GM12878 (cell line): ENCODE data around the gene BOD1L1. TPM values are rescaled to one million over a fixed set of nuclear protein-coding genes. Genes with fewer than 3 reads are reported as not detected.

Experiments
- EED ChIP-seq: sonication (generic); IDR thresholded peaks from 2 replicates; pipeline ENCODE4 v1.6.1; 2016; ENCODE audit warnings: antibody characterized with exemption, low read depth
- ETV6 ChIP-seq, 2 experiments: fragments of 450-650 bp in 1 of 2; IDR thresholded peaks in 1 of 2; conservative IDR thresholded peaks in 1 of 2; 2 replicates each; pipeline ENCODE4 v1.6.1; 2014; ENCODE audit warnings: antibody characterized with exemption in 1 of 2, borderline replicate concordance in 1 of 2, low read depth in 1 of 2, mild to moderate bottlenecking in 1 of 2, moderate library complexity in 1 of 2
- HSF1 ChIP-seq: fragments of 150-350 bp; IDR thresholded peaks from 2 replicates; pipeline ENCODE4 v1.6.1; 2014; ENCODE audit warnings: mild to moderate bottlenecking, low read depth, low read length
- NFYA ChIP-seq: IDR thresholded peaks from 2 replicates; pipeline ENCODE4 v1.6.1; 2011; ENCODE audit warnings: low read depth, mild to moderate bottlenecking, low read length, improper control_type of control experiment, borderline replicate concordance
- PAX8 ChIP-seq: fragments of 450-650 bp; IDR thresholded peaks from 2 replicates; pipeline ENCODE4 v1.6.1; 2017; ENCODE audit warnings: mild to moderate bottlenecking, moderate library complexity
- POLR2AphosphoS2 ChIP-seq: IDR thresholded peaks from 2 replicates; pipeline ENCODE4 v1.6.1; 2011; ENCODE audit warnings: low read depth, mild to moderate bottlenecking, low read length, improper control_type of control experiment, moderate library complexity
- POLR2AphosphoS5 ChIP-seq: IDR thresholded peaks from 2 replicates; pipeline ENCODE4 v1.6.1; 2011; ENCODE audit warnings: mild to moderate bottlenecking, low read length, inconsistent platforms
- RAD21 ChIP-seq: IDR thresholded peaks from 2 replicates; pipeline ENCODE4 v1.6.1; 2011; ENCODE audit warnings: mild to moderate bottlenecking, low read depth, low read length, moderate library complexity; ENCODE audit not compliant: insufficient read depth
- SREBF2 ChIP-seq: IDR thresholded peaks from 2 replicates; pipeline ENCODE4 v1.6.1; 2012; ENCODE audit warnings: mild to moderate bottlenecking, low read length
- polyA plus RNA-seq, 11 experiments: library from polyadenylated mRNA; depleted of rRNA in 4 of 11; unstranded in 6 of 11; stranded (reverse) in 5 of 11; fragments of >200 nt; fragmentation: Nextera tagmentation in 4 of 11; fragmentation: Illumina TruSeq in 1 of 11; extraction: Ambion mirVana in 4 of 11; extraction: Trizol in 1 of 11; gene quantifications; 1 replicate in 1 of 11; 2 replicates in 10 of 11; pipeline versions ENCODE4 v1.2.1 to v1.2.3, GENCODE V29; 2011 to 2016; ENCODE audit warnings: inconsistent platforms in 2 of 11, missing spikeins in 2 of 11, low read depth in 1 of 11
- total RNA-seq, 4 experiments: library from RNA; depleted of rRNA in 3 of 4; stranded (reverse); fragments of >200 nt in 3 of 4; fragmentation: Illumina TruSeq in 1 of 4; extraction: Trizol in 1 of 4; gene quantifications; 2 replicates each; pipeline versions ENCODE4 v1.2.1 to v1.2.3, GENCODE V29; 2013 to 2021
- TF ChIP-seq, protein P1 (sequence below): fragments of 150-350 bp; IDR thresholded peaks from 2 replicates; pipeline ENCODE4 v1.6.1; 2016; ENCODE audit warnings: low read depth, low read length
- TF ChIP-seq, protein P2 (sequence below): fragments of 450-650 bp; formaldehyde crosslinking; IDR thresholded peaks from 2 replicates; pipeline ENCODE4 v1.4.0; 2020; ENCODE audit warnings: mild to moderate bottlenecking, moderate library complexity
- TF ChIP-seq, protein P3 (sequence below): fragments of 450-650 bp; IDR thresholded peaks from 2 replicates; pipeline ENCODE4 v1.6.1; 2017; ENCODE audit warnings: antibody characterized with exemption, mild to moderate bottlenecking, moderate library complexity
- TF ChIP-seq, protein P4 (sequence below): fragments of 450-650 bp; IDR thresholded peaks from 2 replicates; pipeline ENCODE4 v1.6.1; 2018; ENCODE audit warnings: mild to moderate bottlenecking, low read depth, moderate library complexity; ENCODE audit not compliant: partially characterized antibody

BOD1L1 gene
- total and polyA plus RNA-seq, 10 of the 15 experiments (the other 5 are each of a cell fraction or from before 2014, with no cell fraction given), result 6.8 to 41.6 (median 24.3) TPM

DNA sequence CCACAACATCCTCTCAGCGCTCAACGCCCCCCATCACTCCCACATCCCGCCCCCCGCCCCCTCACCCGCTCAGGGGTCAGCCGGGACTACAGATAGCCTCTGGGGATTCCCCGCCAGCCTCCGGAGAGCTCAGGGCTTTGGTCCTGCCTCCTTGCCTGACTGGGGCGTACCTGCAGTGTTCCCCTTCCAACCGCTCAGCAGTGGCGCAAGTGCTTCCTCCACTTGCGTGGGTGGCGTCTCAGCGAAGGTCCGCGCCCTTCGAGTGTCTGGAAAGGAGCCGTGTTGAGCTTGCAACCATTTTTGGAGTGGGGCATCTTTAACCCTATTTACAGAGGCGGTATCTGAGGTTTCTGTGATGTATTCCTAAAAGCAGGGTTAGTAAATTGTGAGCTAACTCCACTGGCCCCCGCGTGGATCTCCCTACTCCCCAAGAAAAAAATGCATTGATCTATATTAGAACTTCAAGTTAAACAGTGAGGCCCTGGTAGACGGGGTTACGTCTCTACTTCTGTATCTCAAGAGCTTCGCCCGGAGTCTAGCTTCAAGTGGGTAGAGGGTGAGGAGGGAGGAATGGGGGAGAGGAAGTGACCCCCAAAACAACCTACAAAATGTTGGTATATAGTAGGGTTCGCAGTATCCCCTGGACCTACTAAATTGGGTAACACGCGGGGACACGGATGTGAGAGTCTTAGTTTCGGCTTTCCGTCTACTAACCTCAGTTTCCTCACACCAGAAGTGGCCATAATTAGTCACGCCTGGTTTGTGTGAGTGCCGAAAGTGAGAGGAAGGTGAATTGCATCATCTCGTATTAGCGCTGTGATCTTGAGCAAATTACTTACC lies 99.3 kb downstream of the BOD1L1 start (continued):
- TF ChIP-seq, protein P1, sequence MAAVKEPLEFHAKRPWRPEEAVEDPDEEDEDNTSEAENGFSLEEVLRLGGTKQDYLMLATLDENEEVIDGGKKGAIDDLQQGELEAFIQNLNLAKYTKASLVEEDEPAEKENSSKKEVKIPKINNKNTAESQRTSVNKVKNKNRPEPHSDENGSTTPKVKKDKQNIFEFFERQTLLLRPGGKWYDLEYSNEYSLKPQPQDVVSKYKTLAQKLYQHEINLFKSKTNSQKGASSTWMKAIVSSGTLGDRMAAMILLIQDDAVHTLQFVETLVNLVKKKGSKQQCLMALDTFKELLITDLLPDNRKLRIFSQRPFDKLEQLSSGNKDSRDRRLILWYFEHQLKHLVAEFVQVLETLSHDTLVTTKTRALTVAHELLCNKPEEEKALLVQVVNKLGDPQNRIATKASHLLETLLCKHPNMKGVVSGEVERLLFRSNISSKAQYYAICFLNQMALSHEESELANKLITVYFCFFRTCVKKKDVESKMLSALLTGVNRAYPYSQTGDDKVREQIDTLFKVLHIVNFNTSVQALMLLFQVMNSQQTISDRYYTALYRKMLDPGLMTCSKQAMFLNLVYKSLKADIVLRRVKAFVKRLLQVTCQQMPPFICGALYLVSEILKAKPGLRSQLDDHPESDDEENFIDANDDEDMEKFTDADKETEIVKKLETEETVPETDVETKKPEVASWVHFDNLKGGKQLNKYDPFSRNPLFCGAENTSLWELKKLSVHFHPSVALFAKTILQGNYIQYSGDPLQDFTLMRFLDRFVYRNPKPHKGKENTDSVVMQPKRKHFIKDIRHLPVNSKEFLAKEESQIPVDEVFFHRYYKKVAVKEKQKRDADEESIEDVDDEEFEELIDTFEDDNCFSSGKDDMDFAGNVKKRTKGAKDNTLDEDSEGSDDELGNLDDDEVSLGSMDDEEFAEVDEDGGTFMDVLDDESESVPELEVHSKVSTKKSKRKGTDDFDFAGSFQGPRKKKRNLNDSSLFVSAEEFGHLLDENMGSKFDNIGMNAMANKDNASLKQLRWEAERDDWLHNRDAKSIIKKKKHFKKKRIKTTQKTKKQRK, result no peak
- TF ChIP-seq HSF1 (no peak), RAD21 (no peak), NFYA (no peak), POLR2AphosphoS2 (no peak), POLR2AphosphoS5 (no peak), PAX8 (no peak), SREBF2 (no peak), EED (no peak), ETV6 (conservative IDR thresholded peaks at IDR 0.05 in 1 of 2, IDR thresholded peaks at IDR 0.05 in 1 of 2; ENCODE audit: borderline replicate concordance in 1 of 2, low read depth in 1 of 2) (peak in 1 of 2 experiments; percentile 85; a peak in 2 of 4 replicates)
- TF ChIP-seq, protein P2, sequence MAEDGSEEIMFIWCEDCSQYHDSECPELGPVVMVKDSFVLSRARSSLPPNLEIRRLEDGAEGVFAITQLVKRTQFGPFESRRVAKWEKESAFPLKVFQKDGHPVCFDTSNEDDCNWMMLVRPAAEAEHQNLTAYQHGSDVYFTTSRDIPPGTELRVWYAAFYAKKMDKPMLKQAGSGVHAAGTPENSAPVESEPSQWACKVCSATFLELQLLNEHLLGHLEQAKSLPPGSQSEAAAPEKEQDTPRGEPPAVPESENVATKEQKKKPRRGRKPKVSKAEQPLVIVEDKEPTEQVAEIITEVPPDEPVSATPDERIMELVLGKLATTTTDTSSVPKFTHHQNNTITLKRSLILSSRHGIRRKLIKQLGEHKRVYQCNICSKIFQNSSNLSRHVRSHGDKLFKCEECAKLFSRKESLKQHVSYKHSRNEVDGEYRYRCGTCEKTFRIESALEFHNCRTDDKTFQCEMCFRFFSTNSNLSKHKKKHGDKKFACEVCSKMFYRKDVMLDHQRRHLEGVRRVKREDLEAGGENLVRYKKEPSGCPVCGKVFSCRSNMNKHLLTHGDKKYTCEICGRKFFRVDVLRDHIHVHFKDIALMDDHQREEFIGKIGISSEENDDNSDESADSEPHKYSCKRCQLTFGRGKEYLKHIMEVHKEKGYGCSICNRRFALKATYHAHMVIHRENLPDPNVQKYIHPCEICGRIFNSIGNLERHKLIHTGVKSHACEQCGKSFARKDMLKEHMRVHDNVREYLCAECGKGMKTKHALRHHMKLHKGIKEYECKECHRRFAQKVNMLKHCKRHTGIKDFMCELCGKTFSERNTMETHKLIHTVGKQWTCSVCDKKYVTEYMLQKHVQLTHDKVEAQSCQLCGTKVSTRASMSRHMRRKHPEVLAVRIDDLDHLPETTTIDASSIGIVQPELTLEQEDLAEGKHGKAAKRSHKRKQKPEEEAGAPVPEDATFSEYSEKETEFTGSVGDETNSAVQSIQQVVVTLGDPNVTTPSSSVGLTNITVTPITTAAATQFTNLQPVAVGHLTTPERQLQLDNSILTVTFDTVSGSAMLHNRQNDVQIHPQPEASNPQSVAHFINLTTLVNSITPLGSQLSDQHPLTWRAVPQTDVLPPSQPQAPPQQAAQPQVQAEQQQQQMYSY, result no peak
- TF ChIP-seq, protein P3, sequence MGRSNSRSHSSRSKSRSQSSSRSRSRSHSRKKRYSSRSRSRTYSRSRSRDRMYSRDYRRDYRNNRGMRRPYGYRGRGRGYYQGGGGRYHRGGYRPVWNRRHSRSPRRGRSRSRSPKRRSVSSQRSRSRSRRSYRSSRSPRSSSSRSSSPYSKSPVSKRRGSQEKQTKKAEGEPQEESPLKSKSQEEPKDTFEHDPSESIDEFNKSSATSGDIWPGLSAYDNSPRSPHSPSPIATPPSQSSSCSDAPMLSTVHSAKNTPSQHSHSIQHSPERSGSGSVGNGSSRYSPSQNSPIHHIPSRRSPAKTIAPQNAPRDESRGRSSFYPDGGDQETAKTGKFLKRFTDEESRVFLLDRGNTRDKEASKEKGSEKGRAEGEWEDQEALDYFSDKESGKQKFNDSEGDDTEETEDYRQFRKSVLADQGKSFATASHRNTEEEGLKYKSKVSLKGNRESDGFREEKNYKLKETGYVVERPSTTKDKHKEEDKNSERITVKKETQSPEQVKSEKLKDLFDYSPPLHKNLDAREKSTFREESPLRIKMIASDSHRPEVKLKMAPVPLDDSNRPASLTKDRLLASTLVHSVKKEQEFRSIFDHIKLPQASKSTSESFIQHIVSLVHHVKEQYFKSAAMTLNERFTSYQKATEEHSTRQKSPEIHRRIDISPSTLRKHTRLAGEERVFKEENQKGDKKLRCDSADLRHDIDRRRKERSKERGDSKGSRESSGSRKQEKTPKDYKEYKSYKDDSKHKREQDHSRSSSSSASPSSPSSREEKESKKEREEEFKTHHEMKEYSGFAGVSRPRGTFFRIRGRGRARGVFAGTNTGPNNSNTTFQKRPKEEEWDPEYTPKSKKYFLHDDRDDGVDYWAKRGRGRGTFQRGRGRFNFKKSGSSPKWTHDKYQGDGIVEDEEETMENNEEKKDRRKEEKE, result no peak
- TF ChIP-seq, protein P4, sequence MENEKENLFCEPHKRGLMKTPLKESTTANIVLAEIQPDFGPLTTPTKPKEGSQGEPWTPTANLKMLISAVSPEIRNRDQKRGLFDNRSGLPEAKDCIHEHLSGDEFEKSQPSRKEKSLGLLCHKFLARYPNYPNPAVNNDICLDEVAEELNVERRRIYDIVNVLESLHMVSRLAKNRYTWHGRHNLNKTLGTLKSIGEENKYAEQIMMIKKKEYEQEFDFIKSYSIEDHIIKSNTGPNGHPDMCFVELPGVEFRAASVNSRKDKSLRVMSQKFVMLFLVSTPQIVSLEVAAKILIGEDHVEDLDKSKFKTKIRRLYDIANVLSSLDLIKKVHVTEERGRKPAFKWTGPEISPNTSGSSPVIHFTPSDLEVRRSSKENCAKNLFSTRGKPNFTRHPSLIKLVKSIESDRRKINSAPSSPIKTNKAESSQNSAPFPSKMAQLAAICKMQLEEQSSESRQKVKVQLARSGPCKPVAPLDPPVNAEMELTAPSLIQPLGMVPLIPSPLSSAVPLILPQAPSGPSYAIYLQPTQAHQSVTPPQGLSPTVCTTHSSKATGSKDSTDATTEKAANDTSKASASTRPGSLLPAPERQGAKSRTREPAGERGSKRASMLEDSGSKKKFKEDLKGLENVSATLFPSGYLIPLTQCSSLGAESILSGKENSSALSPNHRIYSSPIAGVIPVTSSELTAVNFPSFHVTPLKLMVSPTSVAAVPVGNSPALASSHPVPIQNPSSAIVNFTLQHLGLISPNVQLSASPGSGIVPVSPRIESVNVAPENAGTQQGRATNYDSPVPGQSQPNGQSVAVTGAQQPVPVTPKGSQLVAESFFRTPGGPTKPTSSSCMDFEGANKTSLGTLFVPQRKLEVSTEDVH, result no peak
